HG02981 (cell line): ENCODE measurements around the gene SPAAR.
"Not testable (repeated sequence)": the region's sequence is repeated elsewhere in the genome, so short reads cannot be mapped to it uniquely, and the experiment has no call there.

Source experiments
- ATAC-seq: cut with Tn5 transposase; IDR thresholded peaks from one replicate; pipeline ENCODE4 v1.9.1; 2021; ENCODE audit warnings: mild to moderate bottlenecking, moderate library complexity; ENCODE audit not compliant: unreplicated experiment

The SPAAR gene

DNA sequence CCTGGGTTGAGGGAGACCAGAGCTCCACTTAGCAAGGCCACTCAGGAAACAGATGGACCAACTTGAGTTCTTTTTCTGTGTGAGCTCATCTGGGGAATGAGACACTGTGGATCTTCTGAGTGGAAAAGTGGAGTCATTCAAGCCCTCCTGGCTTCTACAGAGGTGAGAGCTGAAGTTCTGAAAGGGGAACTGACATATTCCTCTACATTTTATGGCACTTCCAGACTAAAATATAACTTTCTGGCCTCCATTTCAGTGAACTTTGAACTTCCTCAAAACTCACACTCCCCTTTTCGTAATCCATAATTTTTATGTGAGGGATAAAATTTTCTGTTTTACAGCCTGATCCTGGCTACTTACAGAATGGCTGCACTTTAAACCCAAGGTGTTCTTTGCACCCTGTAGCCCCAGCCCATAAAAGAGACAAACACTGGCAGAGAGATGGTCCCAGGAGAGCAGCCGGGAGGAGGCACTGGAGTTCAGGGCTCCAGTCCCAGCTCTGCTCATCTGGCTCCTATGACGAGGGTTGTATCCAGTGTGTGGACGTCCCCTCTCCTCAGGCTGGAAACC is 10.8 kb downstream of the SPAAR start:
- no peak for ATAC-seq

DNA sequence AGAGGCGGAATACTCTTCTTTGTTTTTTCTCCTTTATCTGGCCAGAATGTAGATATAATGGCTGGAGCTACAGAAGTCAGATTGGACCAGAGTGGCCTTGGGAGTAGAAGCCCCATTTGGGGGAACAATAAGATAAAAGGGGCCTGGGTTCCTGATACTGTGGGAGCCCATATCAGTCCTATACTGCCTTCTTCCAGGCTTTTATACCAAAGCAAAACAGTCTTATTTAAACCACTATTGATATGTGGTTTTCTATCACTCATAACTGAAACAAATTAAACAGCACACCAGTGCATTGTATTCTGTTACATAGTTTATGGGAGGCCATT is 14.3 kb downstream of the SPAAR start:
- ATAC-seq, result no peak

DNA sequence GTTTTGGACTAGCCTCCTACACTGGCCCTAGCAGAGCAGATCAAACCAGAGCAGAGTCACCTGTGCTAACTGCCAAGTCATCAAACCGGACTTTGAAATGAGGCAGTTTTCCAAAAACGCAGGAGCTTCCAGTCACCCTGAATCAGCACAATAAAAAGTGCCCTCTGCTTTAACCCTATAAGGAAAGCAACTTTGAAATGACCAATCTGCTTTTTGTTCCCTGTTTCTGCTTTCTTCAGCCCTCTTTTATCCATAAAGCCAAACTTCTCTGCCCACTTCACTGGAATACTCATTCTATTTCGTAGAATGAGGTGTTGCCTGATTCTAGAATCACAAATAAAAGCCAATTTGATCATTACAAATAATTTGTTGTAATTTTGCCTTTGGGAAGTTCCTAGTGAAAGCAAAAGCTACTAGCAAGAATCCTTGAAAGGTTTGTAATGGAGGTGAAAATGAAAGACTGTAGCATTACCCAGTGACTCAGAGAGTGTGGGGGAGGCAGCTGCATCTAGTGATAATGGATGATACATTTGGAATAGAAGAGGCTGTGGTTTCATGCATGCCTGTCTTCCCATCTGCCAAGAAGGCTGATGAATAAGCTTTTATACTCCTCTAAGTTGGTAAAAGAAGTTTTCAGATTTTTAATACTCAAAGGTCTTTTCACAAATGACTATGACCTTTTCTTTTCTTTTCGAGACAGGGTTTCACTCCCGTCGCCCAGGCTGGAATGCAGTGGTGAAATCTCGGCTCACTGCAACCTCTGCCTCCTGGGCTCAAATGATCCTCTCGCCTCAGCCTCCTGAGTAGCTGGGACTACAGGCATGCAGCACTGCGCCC is 14.9 kb downstream of the SPAAR start:
- ATAC-seq, result no peak

DNA sequence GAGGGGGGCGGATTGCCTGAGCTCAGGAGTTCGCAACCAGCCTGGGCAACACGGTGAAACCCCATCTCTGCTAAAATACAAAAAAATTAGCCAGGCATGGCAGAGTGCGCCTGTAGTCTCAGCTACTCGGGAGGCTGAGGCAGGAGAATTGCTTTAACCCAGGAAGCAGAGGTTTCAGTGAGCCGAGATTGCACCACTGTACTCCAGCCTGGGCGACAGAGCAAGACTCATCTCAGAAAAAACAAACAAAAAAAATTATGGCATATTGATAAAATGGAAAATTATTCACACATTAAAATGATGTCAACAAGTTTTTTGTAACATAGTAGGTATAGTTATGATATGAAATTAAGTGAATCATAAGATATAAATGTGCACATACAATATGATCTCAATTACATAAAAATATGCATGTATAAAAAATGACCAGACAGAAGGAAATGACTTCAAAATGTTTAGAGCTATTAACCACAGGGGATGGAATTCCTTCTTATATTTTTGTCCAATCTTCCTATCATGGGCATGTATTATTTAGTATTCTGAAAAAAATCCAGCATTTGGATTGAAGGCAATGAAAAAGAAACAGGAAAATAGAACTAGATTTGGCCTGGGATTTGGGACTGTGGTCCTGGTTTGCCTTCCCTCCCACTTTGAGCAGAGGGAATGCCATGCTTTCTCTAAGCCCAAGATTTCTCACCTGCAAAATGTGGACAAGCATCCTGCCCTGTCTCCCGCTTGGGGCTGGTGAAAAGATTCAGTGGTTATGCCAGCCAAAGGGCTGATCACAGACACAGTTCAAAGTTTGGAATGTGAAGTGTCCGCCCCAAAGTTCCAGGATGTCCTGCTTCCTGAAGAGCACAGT is 19.5 kb downstream of the SPAAR start:
- no peak for ATAC-seq

- ATAC-seq, result no peak
These were observed 20.1 kb downstream of the SPAAR start for GRCh38 chr9:35929453-35929718.

GRCh38 chr9:35930521-35930920 is 21.2 kb downstream of the SPAAR start:
- no peak for ATAC-seq

GRCh38 chr9:35930989-35931388 is 21.7 kb downstream of the SPAAR start:
- ATAC-seq, result no peak

DNA sequence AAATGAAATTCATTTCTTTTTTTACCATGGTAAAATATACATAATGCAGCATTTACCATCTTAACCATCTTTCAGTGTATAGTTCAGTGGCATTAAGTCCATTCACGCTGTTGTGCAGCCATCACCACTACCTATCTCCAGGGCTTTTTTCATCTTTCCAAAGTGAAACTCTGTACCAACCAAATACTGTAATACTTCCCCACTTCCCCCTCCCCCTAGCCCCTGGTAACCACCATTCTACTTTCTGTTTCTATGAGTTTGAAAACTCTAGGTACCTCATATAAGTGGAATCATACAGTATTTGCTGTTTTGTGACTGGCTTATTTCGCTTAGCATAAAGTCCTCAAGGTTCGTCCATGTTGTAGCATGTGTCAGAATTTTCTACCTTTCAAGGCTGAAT is 23.4 kb downstream of the SPAAR start:
- no peak for ATAC-seq

DNA sequence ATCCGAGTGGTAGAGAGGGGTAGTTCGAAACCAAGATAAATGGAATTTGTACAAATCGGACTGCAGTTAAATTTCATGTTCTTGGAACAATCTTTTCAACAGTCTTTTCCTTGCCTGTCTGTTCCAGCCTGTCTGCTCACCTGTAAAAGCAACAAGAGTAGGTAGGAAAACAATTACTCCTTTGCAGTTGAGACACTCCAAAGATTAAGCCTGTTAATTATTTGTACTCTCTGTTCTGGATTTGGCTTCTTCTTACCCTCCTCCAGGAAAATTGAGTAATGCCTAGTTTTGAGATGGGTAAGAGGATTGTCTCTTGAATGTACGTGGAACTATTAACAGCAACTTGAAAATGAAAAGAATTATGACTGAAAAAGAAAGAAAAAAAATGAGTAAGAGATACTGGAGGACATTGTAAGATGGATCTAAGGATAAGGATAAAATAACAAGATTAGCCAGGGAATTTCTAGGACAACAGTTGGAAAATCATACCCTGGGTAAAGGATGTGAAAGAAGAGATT is 24.3 kb downstream of the SPAAR start:
- ATAC-seq, result no peak

- not testable (repeated sequence) for ATAC-seq
These were observed 24.8 kb downstream of the SPAAR start for GRCh38 chr9:35934069-35934468.

DNA sequence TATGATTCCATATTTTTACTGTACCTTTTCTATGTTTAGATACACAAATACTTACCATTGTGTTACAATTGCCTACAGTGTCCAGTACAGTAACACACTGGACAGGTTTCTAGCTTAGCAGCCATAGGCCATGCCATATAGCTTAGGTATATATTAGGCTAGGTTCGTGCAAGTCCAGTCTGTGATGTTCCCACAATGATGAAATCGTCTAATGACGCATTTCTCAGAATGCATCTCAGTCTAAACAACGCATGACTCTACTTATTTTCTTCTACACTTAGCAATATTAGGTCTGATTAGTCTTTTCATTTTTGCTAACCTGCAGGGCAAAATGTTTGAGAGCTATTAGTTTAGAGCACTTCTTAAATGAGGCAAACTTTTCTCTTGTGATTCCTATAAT is 26.0 kb downstream of the SPAAR start:
- no peak for ATAC-seq

- ATAC-seq, result no peak
These were observed 26.6 kb downstream of the SPAAR start for GRCh38 chr9:35935755-35936509.

- ATAC-seq, result no peak
These were observed 27.9 kb downstream of the SPAAR start for GRCh38 chr9:35937227-35937626.

DNA sequence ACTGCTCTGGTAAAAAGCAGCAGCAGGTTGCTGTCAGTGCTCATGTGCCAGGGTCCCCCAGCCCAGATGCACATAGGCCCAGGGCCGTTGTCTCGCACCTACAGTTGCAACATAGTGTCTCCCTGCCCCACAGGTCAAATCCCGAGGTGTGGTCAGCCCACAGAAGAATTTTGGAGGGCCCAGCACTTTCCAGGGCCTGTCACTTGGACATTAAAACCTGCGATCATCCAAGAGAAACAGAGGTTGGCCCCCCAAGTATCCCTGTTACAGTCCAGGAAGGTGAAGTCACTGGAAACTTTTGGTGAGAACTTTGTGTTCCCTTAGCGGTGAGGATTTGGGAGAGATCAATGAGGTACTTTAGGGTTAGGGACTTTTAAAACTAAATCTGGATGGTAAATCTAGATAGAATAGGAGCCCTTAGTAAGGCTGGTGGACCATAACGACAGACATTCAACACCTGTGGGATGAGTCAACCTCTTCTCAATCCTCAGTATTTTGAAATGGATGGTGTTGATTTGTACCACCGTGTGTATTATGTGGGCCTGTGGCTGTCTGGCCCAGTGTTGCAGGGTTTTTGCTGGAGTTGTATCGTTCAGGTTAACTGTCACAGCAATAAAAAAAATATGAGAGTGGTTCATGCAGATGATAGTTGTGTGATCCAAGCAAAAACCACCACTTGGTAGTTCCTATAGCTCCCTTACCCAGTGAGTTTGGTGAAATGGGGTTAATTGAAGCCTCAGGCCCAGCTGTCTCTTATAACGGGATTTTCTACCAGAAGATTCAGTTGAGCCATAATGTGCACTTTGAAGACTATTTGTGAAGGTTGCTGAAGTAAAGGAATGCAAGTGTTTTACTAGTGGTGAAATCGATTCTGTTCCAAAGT is 29.4 kb downstream of the SPAAR start:
- ATAC-seq, result no peak

DNA sequence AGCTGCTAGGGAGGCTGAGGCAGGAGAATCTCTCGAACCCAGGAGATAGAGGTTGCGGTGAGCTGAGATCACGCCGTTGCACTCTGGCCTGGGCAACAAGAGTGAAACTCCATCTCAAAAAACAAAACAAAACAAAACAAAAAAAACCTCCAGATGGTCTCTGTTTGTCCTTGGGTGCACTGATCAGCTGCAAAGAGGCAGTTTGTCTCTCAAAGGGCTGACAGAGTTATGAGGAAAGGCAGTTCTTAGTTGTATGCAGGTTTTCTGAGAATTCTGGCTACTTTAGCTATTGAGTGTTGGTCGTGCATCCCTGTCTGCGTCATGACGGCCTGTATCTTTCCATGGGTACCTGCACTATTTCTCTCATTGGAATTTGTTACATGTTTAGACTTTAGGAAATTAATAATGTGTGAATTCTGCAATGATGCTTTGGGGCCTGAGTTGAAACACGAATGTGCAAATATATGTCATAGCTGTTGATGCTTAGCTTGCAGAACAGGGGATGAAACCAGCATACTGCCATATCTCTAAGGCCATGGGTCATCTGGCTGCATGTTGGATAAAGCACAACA is 30.5 kb downstream of the SPAAR start:
- ATAC-seq, result no peak

DNA sequence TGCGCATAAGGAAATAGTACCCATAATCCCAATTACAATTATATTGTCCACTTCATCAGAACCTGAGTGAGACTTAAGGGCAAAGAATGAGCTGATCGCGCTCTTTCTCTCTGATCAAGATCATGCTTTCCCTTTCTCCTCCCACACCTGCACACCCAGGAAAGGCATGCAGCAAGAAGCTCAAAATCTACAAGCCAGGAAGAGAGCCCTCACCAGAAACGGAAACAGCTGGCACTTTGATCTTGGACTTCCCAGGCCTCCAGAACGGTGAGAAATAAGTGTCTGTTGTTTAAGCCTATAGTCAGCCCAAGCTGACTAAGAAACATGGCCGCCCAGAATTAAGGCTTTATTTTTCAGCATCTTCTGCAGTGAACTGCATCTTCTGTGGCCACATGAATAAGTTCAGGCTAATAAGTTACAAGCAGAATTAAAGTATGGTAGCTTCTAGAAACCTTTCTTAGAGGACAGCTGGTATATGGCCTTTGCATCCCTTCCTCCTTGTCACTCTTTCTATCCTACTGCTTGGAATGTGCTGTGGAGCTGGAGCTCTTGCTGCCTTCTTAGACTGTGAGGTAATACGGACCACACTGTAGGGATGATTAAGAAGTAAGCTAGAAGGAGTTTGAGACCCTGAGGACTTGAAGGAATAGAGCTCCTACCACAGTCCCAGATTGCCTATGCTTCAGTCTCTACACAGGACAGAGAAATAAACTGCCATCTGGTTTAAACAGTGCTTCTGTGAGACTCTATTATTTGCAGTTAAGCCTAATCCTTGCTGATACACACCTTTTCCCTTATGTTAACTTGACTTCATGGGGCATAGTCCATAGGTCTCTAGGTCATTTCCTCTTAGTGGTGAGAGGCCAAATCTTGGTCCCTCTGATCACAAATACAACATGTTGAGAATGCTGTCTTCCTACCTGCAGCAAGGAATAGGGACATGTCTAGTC is 31.4 kb downstream of the SPAAR start:
- ATAC-seq, result no peak

GRCh38 chr9:35942286-35942685 is 33.0 kb downstream of the SPAAR start:
- ATAC-seq, result no peak

DNA sequence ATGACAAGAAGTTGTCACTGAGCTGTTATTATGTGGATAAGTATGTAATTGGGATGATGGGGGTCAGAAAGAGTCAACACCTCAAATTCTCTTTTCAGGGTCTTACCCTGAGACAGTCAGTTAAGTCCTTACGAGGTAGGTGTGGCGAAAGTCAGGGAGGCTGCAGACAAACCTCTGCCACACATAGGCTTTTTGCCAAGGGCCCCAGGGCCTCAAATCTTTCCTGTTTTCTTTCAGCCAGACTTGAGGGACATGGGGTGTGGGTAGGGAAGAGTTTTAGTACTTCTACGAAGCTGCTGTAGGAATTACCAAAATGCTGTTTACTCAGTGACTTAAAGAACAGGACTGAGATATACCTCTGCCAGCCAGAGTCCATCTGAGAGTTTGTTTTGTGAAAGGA is 34.9 kb downstream of the SPAAR start:
- no peak for ATAC-seq

DNA sequence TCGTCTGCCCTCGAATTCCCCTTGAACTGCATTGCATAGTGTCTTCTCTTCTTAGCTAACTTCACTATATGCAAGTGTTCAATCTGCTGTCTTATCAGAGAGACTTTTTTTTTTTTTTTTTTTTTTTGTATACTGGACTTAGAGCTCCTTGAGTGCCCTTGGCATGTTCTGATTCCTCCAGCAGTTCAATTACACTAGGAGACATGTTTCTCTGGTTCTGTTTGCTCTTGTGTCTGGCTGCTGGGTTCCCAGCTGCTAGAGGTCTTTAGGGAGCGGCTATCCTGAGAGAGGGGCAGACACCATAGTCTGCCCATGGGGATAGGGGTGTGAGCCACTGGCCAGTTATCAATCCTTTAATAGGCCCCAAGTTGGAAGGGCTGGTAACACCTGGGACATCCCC is 35.6 kb downstream of the SPAAR start:
- ATAC-seq, result no peak
